Mesodermal cell (in vitro differentiated cells): ENCODE data around the gene C5orf22.

Experiments used
- H3K27ac ChIP-seq: 2 replicates; pipeline ENCODE4 v1.7.0; 2013; ENCODE audit warnings: mild to moderate bottlenecking, low read depth, low read length, moderate library complexity; ENCODE audit not compliant: severe bottlenecking
- H3K36me3 ChIP-seq: 2 replicates; pipeline ENCODE4 v1.7.1; 2013; ENCODE audit warnings: mild to moderate bottlenecking, low read length, moderate library complexity; ENCODE audit not compliant: control insufficient read depth, insufficient read depth
- H3K4me1 ChIP-seq: one replicate; pipeline ENCODE4 v1.7.1; 2013; ENCODE audit warnings: mild to moderate bottlenecking, low read length; ENCODE audit not compliant: insufficient read depth, control insufficient read depth, poor library complexity, severe bottlenecking
- H3K4me3 ChIP-seq: 2 replicates; pipeline ENCODE4 v1.7.0; 2013; ENCODE audit warnings: low read length, control low read depth, mild to moderate bottlenecking; ENCODE audit not compliant: insufficient read depth, poor library complexity, severe bottlenecking; ENCODE audit errors: extremely low read depth
- H3K9me3 ChIP-seq: 2 replicates; pipeline ENCODE4 v1.7.1; 2013; ENCODE audit warnings: mild to moderate bottlenecking, low read length, moderate library complexity; ENCODE audit not compliant: control insufficient read depth
- WGBS, 2 experiments: methylation state at CpG; one replicate each; pipeline ENCODE4 v1.1.5; 2013; ENCODE audit warnings: missing lambda C conversion rate in 2 of 2; ENCODE audit not compliant: insufficient coverage in 2 of 2; 5-methylcytosine and 5-hydroxymethylcytosine counted together

C5orf22 gene

DNA sequence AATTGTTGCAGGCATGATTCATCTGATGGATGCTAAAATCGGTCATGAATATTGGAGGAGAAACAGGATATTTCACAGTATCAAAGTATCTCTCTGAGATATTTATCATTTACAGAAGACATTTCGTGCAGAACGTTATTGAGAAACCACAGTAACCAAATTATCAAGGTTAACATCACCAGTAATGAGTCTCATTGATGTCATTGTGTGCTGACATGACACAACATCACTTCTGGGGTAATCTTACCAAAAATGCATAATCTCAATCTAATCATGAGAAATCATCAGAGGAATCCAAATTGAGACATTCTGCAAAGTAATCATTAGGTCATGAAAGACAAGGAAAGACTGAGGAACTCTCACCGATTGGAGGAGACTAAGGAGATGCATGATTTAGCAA, 42.7 kb downstream of the C5orf22 start:
- Histone ChIP-seq H3K27ac (no peak overlapping the region), H3K9me3 (no peaks in the 10 kb centered on the region), H3K4me3 (no peak overlapping the region), H3K4me1 (no peaks in the 10 kb centered on the region), H3K36me3 (no peaks in the 10 kb centered on the region)
- 76 to 88% methylated on average over 1 to 3 of the region's 4 CpGs for WGBS, 2 experiments

DNA sequence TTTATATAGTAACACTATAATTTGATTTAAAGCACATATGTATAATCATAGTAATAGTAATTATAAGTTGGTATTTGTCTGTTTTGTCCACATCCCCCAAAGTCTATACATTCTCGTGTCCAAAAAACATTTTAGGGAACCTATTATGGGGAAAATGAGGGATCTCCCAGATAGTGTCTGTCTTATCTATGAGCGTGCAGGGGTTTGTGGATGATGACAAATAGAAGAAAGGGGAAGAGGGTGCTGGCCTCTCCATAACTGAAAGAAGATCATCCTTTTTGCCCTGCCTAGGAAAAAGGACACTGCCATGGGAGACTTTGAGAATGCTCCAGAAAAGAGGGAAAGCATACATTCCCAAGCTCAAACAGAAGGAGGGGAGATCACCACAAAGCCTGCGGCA, 45.3 kb downstream of the C5orf22 start:
- Histone ChIP-seq H3K4me3 (no peak overlapping the region), H3K9me3 (no peaks in the 10 kb centered on the region), H3K4me1 (no peaks in the 10 kb centered on the region), H3K27ac (no peak overlapping the region), H3K36me3 (no peaks in the 10 kb centered on the region)
- WGBS, 2 experiments = 100% methylated on average over 1 of the region's 3 CpGs

DNA sequence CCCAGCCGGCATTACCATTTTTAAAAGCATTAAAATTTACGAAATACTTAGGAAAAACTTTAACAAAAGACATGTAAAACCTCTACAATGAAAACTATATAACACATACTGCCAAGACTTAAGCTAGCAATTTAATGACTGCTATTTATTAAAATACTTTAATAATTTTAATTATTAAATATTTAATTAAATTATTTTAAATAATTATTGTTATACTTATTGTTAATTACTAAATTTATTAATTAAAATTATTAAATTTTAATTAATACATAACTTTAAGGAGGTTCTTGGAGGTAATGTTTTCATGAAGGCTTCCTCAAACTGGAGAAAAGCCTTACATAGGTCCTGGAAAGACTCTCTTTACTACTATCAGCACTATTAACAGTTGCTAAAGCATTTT, 47.5 kb downstream of the C5orf22 start:
- Histone ChIP-seq H3K9me3 (no peaks in the 10 kb centered on the region), H3K36me3 (no peaks in the 10 kb centered on the region), H3K27ac (no peak overlapping the region), H3K4me1 (no peaks in the 10 kb centered on the region), H3K4me3 (no peak overlapping the region)
- WGBS, 2 experiments = no CpG with 5 or more reads among the region's 2 CpGs

DNA sequence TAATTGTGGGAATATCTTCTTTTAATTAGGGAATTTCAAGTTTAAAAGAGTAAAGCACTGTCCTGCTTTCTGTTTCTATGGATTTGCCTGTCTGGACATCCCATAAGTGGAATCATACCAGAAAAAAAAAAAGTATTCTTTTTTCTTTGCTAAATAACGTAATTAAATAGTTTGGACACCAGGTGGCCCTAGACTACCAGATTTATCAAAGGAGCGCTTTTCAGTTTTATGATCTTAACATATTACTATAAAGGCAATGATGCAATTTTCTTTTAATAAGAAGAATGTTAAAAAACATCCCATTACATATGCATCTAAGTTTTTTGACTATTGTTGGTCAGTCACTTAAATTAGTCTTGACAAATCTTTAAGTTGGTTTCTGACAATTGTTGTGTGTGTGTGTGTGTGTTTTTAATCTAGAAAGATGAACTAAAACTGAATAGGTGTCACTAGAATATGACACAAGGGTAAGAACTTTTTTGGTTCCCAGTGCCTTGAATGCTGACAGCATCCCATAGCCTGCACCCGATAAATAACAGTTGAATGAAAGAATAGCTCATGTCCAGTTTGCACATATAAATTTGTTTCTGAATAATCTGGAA, 49.5 kb downstream of the C5orf22 start:
- no peak overlapping the region for H3K27ac ChIP-seq
- no peak overlapping the region for H3K4me3 ChIP-seq
- 80% methylated on average over 1 of the region's 3 CpGs; no CpG with 5 or more reads in 1 of the 2 experiments for WGBS, 2 experiments
- H3K4me1 ChIP-seq = no peaks in the 10 kb centered on the region
- H3K36me3 ChIP-seq = no peaks in the 10 kb centered on the region
- H3K9me3 ChIP-seq = peaks cover 7% of the 10 kb centered on the region

DNA sequence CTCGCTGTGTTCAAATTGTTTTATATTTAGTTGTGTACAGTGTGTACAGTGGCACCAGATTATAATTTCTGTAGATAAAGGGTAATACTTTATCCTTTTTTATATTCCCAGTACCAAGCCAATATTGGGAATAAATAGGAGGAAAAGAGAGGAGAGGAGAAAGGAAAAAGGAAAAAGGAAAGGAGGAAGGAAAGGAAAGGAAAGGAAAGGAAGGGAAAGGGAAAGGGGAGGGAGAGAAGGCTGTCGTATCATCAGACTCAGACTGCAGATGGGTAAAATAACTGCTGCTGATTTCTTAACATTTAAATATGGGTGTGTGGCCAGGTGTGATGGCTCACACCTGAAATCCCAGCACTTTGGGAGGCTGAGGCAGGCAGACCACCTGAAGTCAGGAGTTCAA, 51.0 kb downstream of the C5orf22 start:
- H3K27ac ChIP-seq = no peak overlapping the region
- H3K4me1 ChIP-seq = no peaks in the 10 kb centered on the region
- no peaks in the 10 kb centered on the region for H3K36me3 ChIP-seq
- H3K4me3 ChIP-seq = no peak overlapping the region
- peaks cover 7% of the 10 kb centered on the region for H3K9me3 ChIP-seq
- WGBS, 2 experiments = 91 to 100% methylated on average over 1 of the region's 2 CpGs

DNA sequence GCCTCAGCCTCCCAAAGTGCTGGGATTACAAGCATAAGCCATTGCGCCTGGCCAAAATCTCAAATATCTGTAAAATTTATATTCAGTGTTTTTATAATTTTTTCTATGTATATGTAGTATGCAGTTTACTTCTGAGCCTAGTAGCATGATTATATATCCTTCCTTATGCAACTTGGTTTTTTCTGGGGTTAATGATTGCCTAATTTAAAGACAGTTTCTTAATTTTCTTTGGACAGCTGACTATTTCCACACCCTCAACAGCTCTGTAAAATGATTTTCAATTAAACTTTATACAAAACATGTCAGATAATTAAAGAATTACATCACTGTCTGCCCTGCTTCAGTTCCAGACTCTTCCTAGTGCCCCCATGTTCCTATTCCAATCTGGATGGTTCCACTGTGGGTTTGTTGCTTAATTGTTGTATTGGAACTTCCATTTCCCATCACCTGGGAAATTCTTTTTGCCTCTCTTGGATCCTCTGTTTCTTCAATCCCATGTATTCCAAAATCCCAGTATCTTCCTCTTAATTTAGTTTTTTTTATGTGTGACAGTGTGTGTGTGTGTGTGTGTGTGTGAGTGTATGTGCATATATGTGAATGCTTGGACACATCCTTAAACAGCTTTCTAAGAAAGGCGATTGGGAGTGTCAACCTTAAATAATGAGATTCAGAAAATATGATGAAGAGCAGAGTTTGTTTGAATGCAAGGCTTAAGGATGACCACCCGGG, 53.2 kb downstream of the C5orf22 start:
- peaks cover 7% of the 10 kb centered on the region for H3K9me3 ChIP-seq
- H3K36me3 ChIP-seq = no peaks in the 10 kb centered on the region
- WGBS, 2 experiments = 78 to 89% methylated on average over 1 of the region's 3 CpGs
- H3K4me3 ChIP-seq = no peak overlapping the region
- H3K4me1 ChIP-seq = no peaks in the 10 kb centered on the region
- H3K27ac ChIP-seq = no peak overlapping the region

DNA sequence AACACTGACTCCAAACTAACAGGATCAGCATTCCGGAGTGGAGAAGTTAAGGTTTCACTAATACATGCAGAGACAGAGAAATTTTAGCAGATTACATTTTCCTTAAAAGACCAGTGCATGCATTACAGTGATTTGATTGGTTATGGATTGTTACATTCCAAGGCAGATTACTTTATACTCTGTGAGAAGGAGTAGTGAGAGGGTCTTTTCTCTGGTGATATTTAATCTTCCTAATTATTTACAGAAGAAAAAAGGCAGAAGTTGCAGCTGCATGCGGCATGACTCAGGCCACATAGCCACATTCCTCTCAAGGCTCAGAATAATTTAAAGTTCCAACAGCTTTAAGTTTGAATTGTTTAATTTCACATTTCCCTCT, 53.8 kb downstream of the C5orf22 start:
- Histone ChIP-seq H3K4me3 (no peak overlapping the region), H3K4me1 (no peaks in the 10 kb centered on the region), H3K27ac (no peak overlapping the region), H3K9me3 (peaks cover 7% of the 10 kb centered on the region), H3K36me3 (no peaks in the 10 kb centered on the region)
- WGBS, 2 experiments = 100% methylated on average over 1 of the region's 2 CpGs; no CpG with 5 or more reads in 1 of the 2 experiments

DNA sequence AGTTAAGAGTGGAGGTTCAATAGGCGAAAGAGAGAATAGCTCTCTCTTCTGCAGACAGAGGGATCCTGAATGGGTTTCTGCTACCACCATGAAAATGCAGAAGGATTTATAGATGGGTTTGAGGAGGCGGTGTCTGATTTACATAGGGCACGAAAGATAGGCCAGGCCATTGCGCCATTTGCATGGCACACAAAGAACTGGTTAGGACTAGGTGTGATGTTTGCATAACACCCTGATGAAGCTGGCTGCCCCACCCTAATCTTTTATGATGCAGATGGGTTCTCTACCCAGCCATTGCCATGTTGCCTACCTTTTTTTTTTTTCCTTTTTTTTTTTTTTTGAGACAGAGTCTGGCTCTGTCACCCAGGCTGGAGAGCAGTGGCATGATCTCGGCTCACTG, 55.4 kb downstream of the C5orf22 start:
- H3K27ac ChIP-seq = no peak overlapping the region
- H3K9me3 ChIP-seq = peaks cover 7% of the 10 kb centered on the region
- 91 to 99% methylated on average over 4 of the region's 5 CpGs for WGBS, 2 experiments
- no peaks in the 10 kb centered on the region for H3K4me1 ChIP-seq
- H3K36me3 ChIP-seq = no peaks in the 10 kb centered on the region
- H3K4me3 ChIP-seq = no peak overlapping the region

DNA sequence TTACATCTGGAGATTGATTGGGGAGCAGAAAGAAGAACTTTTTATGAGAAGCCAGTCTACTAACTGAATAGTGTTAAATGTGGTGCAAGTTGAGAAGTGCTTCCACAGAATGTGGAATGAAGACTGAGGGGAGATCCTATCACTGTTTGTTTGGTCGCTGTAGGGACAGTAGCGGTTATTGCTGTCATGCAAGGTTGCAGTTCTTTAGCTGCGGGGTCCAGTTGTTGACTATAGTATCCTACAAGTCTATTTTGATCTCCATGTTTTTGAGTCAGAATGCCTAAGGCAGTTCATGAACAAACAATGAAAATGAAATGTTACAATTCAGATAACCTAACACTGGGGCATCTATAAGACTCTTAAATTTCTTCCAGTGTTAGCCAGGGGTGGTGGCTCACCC, 61.6 kb downstream of the C5orf22 start:
- no peak overlapping the region for H3K4me3 ChIP-seq
- no peak overlapping the region for H3K27ac ChIP-seq
- WGBS, 2 experiments = 83 to 100% methylated on average over 1 to 2 of the region's 3 CpGs
- no peaks in the 10 kb centered on the region for H3K36me3 ChIP-seq
- no peaks in the 10 kb centered on the region for H3K9me3 ChIP-seq
- no peaks in the 10 kb centered on the region for H3K4me1 ChIP-seq

DNA sequence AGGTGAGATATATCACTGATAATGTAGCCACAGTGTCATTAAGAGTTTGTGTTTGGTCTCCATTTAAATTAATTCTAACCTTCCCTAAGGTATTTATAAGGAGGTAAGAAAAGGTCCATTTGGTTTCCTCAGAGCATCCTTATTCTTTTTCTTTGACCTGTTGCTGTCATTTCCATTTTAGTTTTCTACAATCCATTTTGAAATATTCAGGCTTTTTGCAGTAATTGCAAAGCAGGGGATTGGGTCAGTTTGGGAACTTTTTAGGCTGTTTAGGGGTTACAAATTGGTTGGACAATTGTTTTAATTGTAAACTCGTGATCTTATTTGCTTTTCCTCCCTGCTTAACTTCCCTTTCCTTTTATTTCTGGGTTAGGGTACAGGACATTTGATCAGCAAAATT, 64.3 kb downstream of the C5orf22 start:
- Histone ChIP-seq H3K9me3 (no peaks in the 10 kb centered on the region), H3K4me3 (no peak overlapping the region), H3K27ac (no peak overlapping the region), H3K36me3 (no peaks in the 10 kb centered on the region), H3K4me1 (no peaks in the 10 kb centered on the region)
- no CpG with 5 or more reads among the region's 1 CpG for WGBS, 2 experiments
